Stimulated activated CD4-positive, alpha-beta T cell treated with anti-CD3 and anti-CD28 coated beads, Interleukin-1b, Interleukin-23, amount 100 ng/mL, for 4 hours (primary cell): ENCODE results near the gene HLA-DQA2.
"Not testable (repeated sequence)": the region's sequence is repeated elsewhere in the genome, so short reads cannot be mapped to it uniquely, and the experiment has no call there.

ENCODE experiments used
- DNase-seq, 2 donors: peaks; one replicate each; pipeline ENCODE4 v3.0.0-alpha.2; 2020; ENCODE audit warnings: low read depth in 2 of 2

HLA-DQA2 gene

GRCh38 chr6:32741031-32741960 is at the start of gene HLA-DQA2:
Gene HLA-DQA2 (plus strand): TSS chr6:32741391. CDS start chr6:32741444, 53 bp downstream.
- no peak for DNase-seq

GRCh38 chr6:32692019-32692418 is 49.2 kb upstream of the HLA-DQA2 start:
- DNase-seq, result peak; percentile 7 to 37

GRCh38 chr6:32697031-32697430 is 44.2 kb upstream of the HLA-DQA2 start:
- no peak for DNase-seq

- DNase-seq, result peak in 1 of 2 donors; percentile 11
Observed at GRCh38 chr6:32700391-32701040, 40.7 kb upstream of the HLA-DQA2 start.

- DNase-seq, result no peak
Observed at GRCh38 chr6:32703347-32703746, 37.8 kb upstream of the HLA-DQA2 start.

GRCh38 chr6:32705164-32705563 is 36.0 kb upstream of the HLA-DQA2 start:
- DNase-seq, result not testable (repeated sequence)

- no peak for DNase-seq
Observed at GRCh38 chr6:32709625-32710024, 31.6 kb upstream of the HLA-DQA2 start.

GRCh38 chr6:32713241-32713640 is 27.9 kb upstream of the HLA-DQA2 start:
- no peak for DNase-seq

- no peak for DNase-seq
Observed at GRCh38 chr6:32716396-32716795, 24.8 kb upstream of the HLA-DQA2 start.

GRCh38 chr6:32718879-32719278 is 22.3 kb upstream of the HLA-DQA2 start:
- no peak for DNase-seq

- DNase-seq, result no peak
Observed at GRCh38 chr6:32738126-32738525, 3.1 kb upstream of the HLA-DQA2 start.

GRCh38 chr6:32742374-32742773 is 1.2 kb downstream of the HLA-DQA2 start:
- DNase-seq, result no peak

GRCh38 chr6:32744776-32745175 is 3.6 kb downstream of the HLA-DQA2 start:
- DNase-seq, result no peak

- DNase-seq, result not testable (repeated sequence)
Observed at GRCh38 chr6:32745649-32746048, 4.5 kb downstream of the HLA-DQA2 start.

- DNase-seq, result no peak
Observed at GRCh38 chr6:32752580-32752979, 11.4 kb downstream of the HLA-DQA2 start.

GRCh38 chr6:32759669-32760068 is 18.5 kb downstream of the HLA-DQA2 start:
- DNase-seq, result no peak

GRCh38 chr6:32761072-32761471 is 19.9 kb downstream of the HLA-DQA2 start:
- DNase-seq, result no peak

GRCh38 chr6:32761548-32761947 is 20.4 kb downstream of the HLA-DQA2 start:
- no peak for DNase-seq

GRCh38 chr6:32763421-32763820 is 22.2 kb downstream of the HLA-DQA2 start, which contains the start of gene HLA-DQB2:
Gene HLA-DQB2 (minus strand): TSS chr6:32763532. CDS start chr6:32763470, 62 bp downstream.
- DNase-seq, result no peak

- no peak for DNase-seq
Observed at GRCh38 chr6:32764048-32764447, 22.9 kb downstream of the HLA-DQA2 start.

GRCh38 chr6:32772656-32773055 is 31.5 kb downstream of the HLA-DQA2 start:
- no peak for DNase-seq

- DNase-seq, result no peak
Observed at GRCh38 chr6:32774426-32774825, 33.2 kb downstream of the HLA-DQA2 start.

GRCh38 chr6:32775071-32775470 is 33.9 kb downstream of the HLA-DQA2 start:
- DNase-seq, result no peak
